Liver (tissue), 9 donors: ENCODE results near the gene RAB27B. TPM values are rescaled to one million over a fixed set of nuclear protein-coding genes. Genes with fewer than 3 reads are reported as not detected.

Experiments used
- DNase-seq: peaks from one replicate; pipeline ENCODE4 v3.0.0-alpha.2; 2017; ENCODE audit warnings: low spot score
- H3K27ac ChIP-seq, 2 donors: one replicate each; pipeline ENCODE4 v1.7.0; 2013; ENCODE audit warnings: inconsistent platforms in 2 of 2, low read length in 2 of 2, control low read depth in 1 of 2, low read depth in 1 of 2, mild to moderate bottlenecking in 1 of 2
- H3K27me3 ChIP-seq, 4 donors: one replicate each; pipeline versions ENCODE4 v1.6.1 to v1.7.0; 2013; ENCODE audit warnings: low read length in 3 of 4, inconsistent platforms in 1 of 4, mild to moderate bottlenecking in 1 of 4, moderate library complexity in 1 of 4; ENCODE audit not compliant: control insufficient read depth in 4 of 4, insufficient read depth in 4 of 4
- H3K36me3 ChIP-seq, 4 donors: one replicate each; pipeline versions ENCODE4 v1.6.1 to v1.7.0; 2013; ENCODE audit warnings: low read length in 3 of 4, mild to moderate bottlenecking in 3 of 4, low read depth in 1 of 4, moderate library complexity in 1 of 4; ENCODE audit not compliant: control insufficient read depth in 4 of 4, insufficient read depth in 3 of 4
- H3K4me1 ChIP-seq, 4 donors: one replicate each; pipeline versions ENCODE4 v1.6.1 to v1.7.0; 2013; ENCODE audit warnings: low read length in 3 of 4, mild to moderate bottlenecking in 3 of 4, moderate library complexity in 1 of 4; ENCODE audit not compliant: control insufficient read depth in 4 of 4, insufficient read depth in 4 of 4
- H3K4me3 ChIP-seq, 3 donors: one replicate each; pipeline versions ENCODE4 v1.6.1 to v1.7.0; 2013; ENCODE audit warnings: low read length in 3 of 3, control low read depth in 1 of 3, low read depth in 1 of 3, mild to moderate bottlenecking in 1 of 3
- H3K9ac ChIP-seq, 2 donors: one replicate each; pipeline ENCODE4 v1.7.0; 2013; ENCODE audit warnings: low read length in 2 of 2, mild to moderate bottlenecking in 2 of 2, moderate library complexity in 2 of 2, control low read depth in 1 of 2, low read depth in 1 of 2
- H3K9me3 ChIP-seq, 4 donors: one replicate each; pipeline versions ENCODE4 v1.6.1 to v1.7.0; 2013; ENCODE audit warnings: low read length in 3 of 4; ENCODE audit not compliant: control insufficient read depth in 4 of 4
- EGR1 ChIP-seq, 2 donors: IDR thresholded peaks; 2 replicates each; pipeline ENCODE4 v1.6.1; 2016 to 2018; ENCODE audit warnings: antibody characterized with exemption in 2 of 2, low read depth in 2 of 2
- FOXA2 ChIP-seq: IDR thresholded peaks from 2 replicates; pipeline ENCODE4 v1.6.1; 2016; ENCODE audit warnings: antibody characterized with exemption
- GABPA ChIP-seq, 2 donors: IDR thresholded peaks in 1 of 2; conservative IDR thresholded peaks in 1 of 2; 2 replicates each; pipeline ENCODE4 v1.6.1; 2016; ENCODE audit warnings: antibody characterized with exemption in 2 of 2, mild to moderate bottlenecking in 1 of 2, moderate library complexity in 1 of 2
- HNF4A ChIP-seq, 2 donors: conservative IDR thresholded peaks; 2 replicates each; pipeline ENCODE4 v1.6.1; 2016; ENCODE audit warnings: antibody characterized with exemption in 2 of 2, mild to moderate bottlenecking in 2 of 2
- HNF4G ChIP-seq: IDR thresholded peaks from 2 replicates; pipeline ENCODE4 v1.6.1; 2016; ENCODE audit warnings: antibody characterized with exemption
- JUND ChIP-seq, 2 donors: IDR thresholded peaks; 2 replicates each; pipeline ENCODE4 v1.6.1; 2016; ENCODE audit warnings: antibody characterized with exemption in 2 of 2
- MAX ChIP-seq: IDR thresholded peaks from 2 replicates; pipeline ENCODE4 v1.6.1; 2016; ENCODE audit warnings: antibody characterized with exemption
- NR2F2 ChIP-seq: IDR thresholded peaks from 2 replicates; pipeline ENCODE4 v1.6.1; 2016; ENCODE audit warnings: antibody characterized with exemption
- RAD21 ChIP-seq, 2 donors: IDR thresholded peaks; 2 replicates each; pipeline ENCODE4 v1.6.1; 2016; ENCODE audit warnings: antibody characterized with exemption in 2 of 2, mild to moderate bottlenecking in 2 of 2
- RXRA ChIP-seq, 2 donors: IDR thresholded peaks; 2 replicates each; pipeline ENCODE4 v1.6.1; 2017 to 2018; ENCODE audit warnings: antibody characterized with exemption in 2 of 2, mild to moderate bottlenecking in 1 of 2
- SP1 ChIP-seq: IDR thresholded peaks from 2 replicates; pipeline ENCODE4 v1.6.1; 2018; ENCODE audit warnings: antibody characterized with exemption, mild to moderate bottlenecking
- TAF1 ChIP-seq: conservative IDR thresholded peaks from 2 replicates; pipeline ENCODE4 v1.6.1; 2016; ENCODE audit warnings: antibody characterized with exemption, mild to moderate bottlenecking
- YY1 ChIP-seq: IDR thresholded peaks from 2 replicates; pipeline ENCODE4 v1.6.1; 2016; ENCODE audit warnings: antibody characterized with exemption, mild to moderate bottlenecking
- ZBTB33 ChIP-seq: IDR thresholded peaks from 2 replicates; pipeline ENCODE4 v1.6.1; 2016; ENCODE audit warnings: antibody characterized with exemption
- WGBS: extraction: QIAGEN DNeasy Blood & Tissue Kit; methylation state at CpG from one replicate; pipeline ENCODE4 v1.1.7; 2013; 5-methylcytosine and 5-hydroxymethylcytosine counted together
- polyA plus RNA-seq, 2 donors: library from polyadenylated mRNA; stranded (reverse) in 1 of 2; unstranded in 1 of 2; fragments of 200-250 nt in 1 of 2; fragments of >200 nt in 1 of 2; fragmentation: Nextera tagmentation in 1 of 2; extraction: Ambion mirVana in 1 of 2; gene quantifications; one replicate each; pipeline versions ENCODE4 v1.2.1 to v1.2.3, GENCODE V29; 2013 to 2015
- total RNA-seq, 2 donors: library from RNA; depleted of rRNA; stranded (reverse); fragments of >200 nt; gene quantifications; one replicate each; pipeline ENCODE4 v1.2.3, GENCODE V29; 2014
- TF ChIP-seq, protein P1 (sequence below): fragments of 150-350 bp; IDR thresholded peaks from 2 replicates; pipeline ENCODE4 v1.5.1; 2017; ENCODE audit warnings: improper control_type of control experiment, low read depth, low read length; ENCODE audit not compliant: missing input control
- TF ChIP-seq, protein P2 (sequence below): IDR thresholded peaks from 2 replicates; pipeline ENCODE4 v1.6.1; 2016; ENCODE audit warnings: antibody characterized with exemption
- TF ChIP-seq, protein P3 (sequence below): IDR thresholded peaks from 2 replicates; pipeline ENCODE4 v1.6.1; 2016; ENCODE audit warnings: antibody characterized with exemption, mild to moderate bottlenecking
- donor health status: healthy.
- donor health status: healthy.
- donor health status: healthy.
- donor health status: healthy.
- donor health status: healthy.

RAB27B gene
- total and polyA plus RNA-seq, 4 donors, result 0.13 to 4.5 (median 0.24) TPM

DNA sequence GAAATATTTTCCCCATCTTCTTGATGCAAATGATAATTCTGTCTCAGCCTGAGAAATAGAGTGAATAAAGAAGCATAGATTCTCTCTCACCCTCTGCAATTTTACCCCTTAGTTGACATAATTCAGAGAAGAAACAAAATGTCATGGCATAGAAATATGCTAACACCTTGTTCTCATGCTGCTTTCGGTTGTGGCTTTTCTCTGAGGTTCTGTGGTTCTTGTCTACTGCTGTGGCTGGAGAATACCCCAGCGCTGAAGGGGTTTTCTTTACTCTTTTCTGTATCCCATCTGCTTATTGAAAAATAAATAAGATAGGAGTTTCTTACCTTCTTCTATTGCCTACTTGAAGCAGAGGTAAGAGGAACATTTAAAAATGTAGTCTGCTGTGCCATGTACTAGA lies 15.4 kb upstream of the RAB27B start:
- WGBS, result 86% methylated on average over 2 of the region's 2 CpGs
- no peaks in the 10 kb centered on the region for H3K36me3 ChIP-seq
- H3K27me3 ChIP-seq, result no peaks in the 10 kb centered on the region
- TF ChIP-seq FOXA2 (no peak), EGR1 (IDR thresholded peaks at IDR 0.05; ENCODE audit: low read depth in 2 of 2) (no peak), RXRA (IDR thresholded peaks at IDR 0.05) (no peak)
- no peak for DNase-seq
- H3K4me3 ChIP-seq, result no peak overlapping the region
- H3K4me1 ChIP-seq, result no peaks in the 10 kb centered on the region
- H3K27ac ChIP-seq, result no peak overlapping the region
- H3K9me3 ChIP-seq, result no peaks in the 10 kb centered on the region
- H3K9ac ChIP-seq, result no peak overlapping the region

DNA sequence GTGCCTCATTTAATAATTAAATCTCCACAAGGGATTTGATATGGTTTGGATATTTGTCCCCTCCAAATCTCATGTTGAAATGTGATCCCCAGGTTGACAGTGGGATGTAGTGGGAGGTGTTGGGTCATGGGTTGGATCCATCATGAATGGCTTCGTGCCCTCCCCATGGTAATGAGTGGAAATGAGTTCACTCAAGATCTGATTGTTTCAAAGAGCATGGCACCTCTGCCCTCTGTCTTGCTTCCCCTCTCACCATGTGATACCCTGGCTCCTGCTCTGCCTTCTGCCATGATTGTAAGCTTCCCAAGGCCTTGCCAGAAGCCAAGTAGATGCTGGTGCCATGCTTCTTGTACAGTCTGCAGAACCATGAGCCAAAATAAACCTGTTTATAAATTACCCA lies 15.0 kb upstream of the RAB27B start:
- Histone ChIP-seq H3K36me3 (no peaks in the 10 kb centered on the region), H3K4me1 (no peaks in the 10 kb centered on the region), H3K27me3 (no peaks in the 10 kb centered on the region), H3K9me3 (no peaks in the 10 kb centered on the region), H3K9ac (no peak overlapping the region), H3K27ac (no peak overlapping the region), H3K4me3 (no peak overlapping the region)
- no peak for DNase-seq
- 92% methylated on average over 1 of the region's 1 CpG for WGBS
- TF ChIP-seq NR2F2 (no peak), MAX (no peak), HNF4G (no peak), EGR1 (IDR thresholded peaks at IDR 0.05; ENCODE audit: low read depth in 2 of 2) (no peak), HNF4A (conservative IDR thresholded peaks at IDR 0.05) (no peak), JUND (IDR thresholded peaks at IDR 0.05) (no peak), RXRA (IDR thresholded peaks at IDR 0.05) (no peak), RAD21 (IDR thresholded peaks at IDR 0.05) (no peak), YY1 (no peak), TAF1 (no peak), GABPA (IDR thresholded peaks at IDR 0.05 in 1 of 2, conservative IDR thresholded peaks at IDR 0.05 in 1 of 2) (no peak), FOXA2 (no peak), ZBTB33 (no peak), SP1 (no peak)
- TF ChIP-seq, protein P1, sequence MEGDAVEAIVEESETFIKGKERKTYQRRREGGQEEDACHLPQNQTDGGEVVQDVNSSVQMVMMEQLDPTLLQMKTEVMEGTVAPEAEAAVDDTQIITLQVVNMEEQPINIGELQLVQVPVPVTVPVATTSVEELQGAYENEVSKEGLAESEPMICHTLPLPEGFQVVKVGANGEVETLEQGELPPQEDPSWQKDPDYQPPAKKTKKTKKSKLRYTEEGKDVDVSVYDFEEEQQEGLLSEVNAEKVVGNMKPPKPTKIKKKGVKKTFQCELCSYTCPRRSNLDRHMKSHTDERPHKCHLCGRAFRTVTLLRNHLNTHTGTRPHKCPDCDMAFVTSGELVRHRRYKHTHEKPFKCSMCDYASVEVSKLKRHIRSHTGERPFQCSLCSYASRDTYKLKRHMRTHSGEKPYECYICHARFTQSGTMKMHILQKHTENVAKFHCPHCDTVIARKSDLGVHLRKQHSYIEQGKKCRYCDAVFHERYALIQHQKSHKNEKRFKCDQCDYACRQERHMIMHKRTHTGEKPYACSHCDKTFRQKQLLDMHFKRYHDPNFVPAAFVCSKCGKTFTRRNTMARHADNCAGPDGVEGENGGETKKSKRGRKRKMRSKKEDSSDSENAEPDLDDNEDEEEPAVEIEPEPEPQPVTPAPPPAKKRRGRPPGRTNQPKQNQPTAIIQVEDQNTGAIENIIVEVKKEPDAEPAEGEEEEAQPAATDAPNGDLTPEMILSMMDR, result no peak
- TF ChIP-seq, protein P2, sequence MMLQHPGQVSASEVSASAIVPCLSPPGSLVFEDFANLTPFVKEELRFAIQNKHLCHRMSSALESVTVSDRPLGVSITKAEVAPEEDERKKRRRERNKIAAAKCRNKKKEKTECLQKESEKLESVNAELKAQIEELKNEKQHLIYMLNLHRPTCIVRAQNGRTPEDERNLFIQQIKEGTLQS, result no peak
- TF ChIP-seq, protein P3, sequence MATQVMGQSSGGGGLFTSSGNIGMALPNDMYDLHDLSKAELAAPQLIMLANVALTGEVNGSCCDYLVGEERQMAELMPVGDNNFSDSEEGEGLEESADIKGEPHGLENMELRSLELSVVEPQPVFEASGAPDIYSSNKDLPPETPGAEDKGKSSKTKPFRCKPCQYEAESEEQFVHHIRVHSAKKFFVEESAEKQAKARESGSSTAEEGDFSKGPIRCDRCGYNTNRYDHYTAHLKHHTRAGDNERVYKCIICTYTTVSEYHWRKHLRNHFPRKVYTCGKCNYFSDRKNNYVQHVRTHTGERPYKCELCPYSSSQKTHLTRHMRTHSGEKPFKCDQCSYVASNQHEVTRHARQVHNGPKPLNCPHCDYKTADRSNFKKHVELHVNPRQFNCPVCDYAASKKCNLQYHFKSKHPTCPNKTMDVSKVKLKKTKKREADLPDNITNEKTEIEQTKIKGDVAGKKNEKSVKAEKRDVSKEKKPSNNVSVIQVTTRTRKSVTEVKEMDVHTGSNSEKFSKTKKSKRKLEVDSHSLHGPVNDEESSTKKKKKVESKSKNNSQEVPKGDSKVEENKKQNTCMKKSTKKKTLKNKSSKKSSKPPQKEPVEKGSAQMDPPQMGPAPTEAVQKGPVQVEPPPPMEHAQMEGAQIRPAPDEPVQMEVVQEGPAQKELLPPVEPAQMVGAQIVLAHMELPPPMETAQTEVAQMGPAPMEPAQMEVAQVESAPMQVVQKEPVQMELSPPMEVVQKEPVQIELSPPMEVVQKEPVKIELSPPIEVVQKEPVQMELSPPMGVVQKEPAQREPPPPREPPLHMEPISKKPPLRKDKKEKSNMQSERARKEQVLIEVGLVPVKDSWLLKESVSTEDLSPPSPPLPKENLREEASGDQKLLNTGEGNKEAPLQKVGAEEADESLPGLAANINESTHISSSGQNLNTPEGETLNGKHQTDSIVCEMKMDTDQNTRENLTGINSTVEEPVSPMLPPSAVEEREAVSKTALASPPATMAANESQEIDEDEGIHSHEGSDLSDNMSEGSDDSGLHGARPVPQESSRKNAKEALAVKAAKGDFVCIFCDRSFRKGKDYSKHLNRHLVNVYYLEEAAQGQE, result no peak
